Hepatocyte (in vitro differentiated cells): ENCODE measurements around the gene GAL3ST2.

Source experiments
- EZH2 ChIP-seq: fragments of 200-600 bp; sonication (generic); IDR thresholded peaks from 2 replicates; pipeline ENCODE4 v1.6.1; 2016; ENCODE audit warnings: antibody characterized with exemption, mild to moderate bottlenecking, borderline replicate concordance
- EZH2phosphoT487 ChIP-seq: fragments of 200-600 bp; sonication (generic); IDR thresholded peaks from one replicate; pipeline ENCODE4 v1.6.1; 2018; ENCODE audit warnings: antibody characterized with exemption, mild to moderate bottlenecking, low read depth, moderate library complexity; ENCODE audit not compliant: unreplicated experiment, severe bottlenecking
- TF ChIP-seq, protein P1 (sequence below): fragments of 200-600 bp; sonication (generic); IDR thresholded peaks from 2 replicates; pipeline ENCODE4 v1.5.1; 2016; ENCODE audit warnings: antibody characterized with exemption, mild to moderate bottlenecking; ENCODE audit not compliant: poor library complexity

GRCh38 chr2:241821460-241822263 lies 45.0 kb downstream of the GAL3ST2 start:
- TF ChIP-seq, protein P1, sequence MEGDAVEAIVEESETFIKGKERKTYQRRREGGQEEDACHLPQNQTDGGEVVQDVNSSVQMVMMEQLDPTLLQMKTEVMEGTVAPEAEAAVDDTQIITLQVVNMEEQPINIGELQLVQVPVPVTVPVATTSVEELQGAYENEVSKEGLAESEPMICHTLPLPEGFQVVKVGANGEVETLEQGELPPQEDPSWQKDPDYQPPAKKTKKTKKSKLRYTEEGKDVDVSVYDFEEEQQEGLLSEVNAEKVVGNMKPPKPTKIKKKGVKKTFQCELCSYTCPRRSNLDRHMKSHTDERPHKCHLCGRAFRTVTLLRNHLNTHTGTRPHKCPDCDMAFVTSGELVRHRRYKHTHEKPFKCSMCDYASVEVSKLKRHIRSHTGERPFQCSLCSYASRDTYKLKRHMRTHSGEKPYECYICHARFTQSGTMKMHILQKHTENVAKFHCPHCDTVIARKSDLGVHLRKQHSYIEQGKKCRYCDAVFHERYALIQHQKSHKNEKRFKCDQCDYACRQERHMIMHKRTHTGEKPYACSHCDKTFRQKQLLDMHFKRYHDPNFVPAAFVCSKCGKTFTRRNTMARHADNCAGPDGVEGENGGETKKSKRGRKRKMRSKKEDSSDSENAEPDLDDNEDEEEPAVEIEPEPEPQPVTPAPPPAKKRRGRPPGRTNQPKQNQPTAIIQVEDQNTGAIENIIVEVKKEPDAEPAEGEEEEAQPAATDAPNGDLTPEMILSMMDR: no peak
- TF ChIP-seq EZH2 (no peak), EZH2phosphoT487 (no peak)
